Fibroblast of the aortic adventitia (primary cell): ENCODE data around the gene MVB12B. TPM values are rescaled to one million over a fixed set of nuclear protein-coding genes. Genes with fewer than 3 reads are reported as not detected.

Source experiments
- DNase-seq: peaks from one replicate; pipeline ENCODE4 v3.0.0-alpha.2; 2010; ENCODE audit warnings: low read depth
- H3K4me3 ChIP-seq: 2 replicates; pipeline ENCODE4 v1.5.1; 2011; ENCODE audit warnings: low read depth, mild to moderate bottlenecking, control low read depth, low read length, moderate library complexity
- total RNA-seq: library from RNA; depleted of rRNA; stranded (reverse); fragments of >200 nt; gene quantifications from 2 replicates; pipeline ENCODE4 v1.2.3, GENCODE V29; 2012; ENCODE audit warnings: low replicate concordance
- TF ChIP-seq, protein P1 (sequence below): IDR thresholded peaks from 2 replicates; pipeline ENCODE4 v1.5.1; 2011; ENCODE audit warnings: mild to moderate bottlenecking, low read length, control low read depth, inconsistent platforms; ENCODE audit not compliant: insufficient read depth

Gene MVB12B
- total RNA-seq, 1 donor: 3.5 TPM

DNA sequence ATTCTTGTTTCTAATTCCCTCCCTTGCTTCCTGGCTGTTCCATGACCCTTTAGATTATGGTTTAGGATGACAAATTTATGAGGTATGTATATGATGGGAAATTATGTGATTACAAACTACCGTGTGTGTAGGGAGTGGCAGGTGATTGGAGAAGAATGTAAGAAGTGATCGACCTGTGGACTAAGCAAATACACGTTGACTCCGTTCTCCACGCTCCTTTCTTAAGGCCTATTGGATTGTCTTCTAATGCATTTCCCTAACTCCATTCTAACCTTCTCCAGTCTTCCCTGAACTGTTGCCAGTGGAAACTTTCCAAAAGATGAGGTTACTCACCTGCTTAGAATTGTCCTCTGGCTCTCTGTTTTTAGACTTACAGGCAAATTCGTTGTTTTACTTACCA lies 36.6 kb downstream of the MVB12B start:
- TF ChIP-seq, protein P1, sequence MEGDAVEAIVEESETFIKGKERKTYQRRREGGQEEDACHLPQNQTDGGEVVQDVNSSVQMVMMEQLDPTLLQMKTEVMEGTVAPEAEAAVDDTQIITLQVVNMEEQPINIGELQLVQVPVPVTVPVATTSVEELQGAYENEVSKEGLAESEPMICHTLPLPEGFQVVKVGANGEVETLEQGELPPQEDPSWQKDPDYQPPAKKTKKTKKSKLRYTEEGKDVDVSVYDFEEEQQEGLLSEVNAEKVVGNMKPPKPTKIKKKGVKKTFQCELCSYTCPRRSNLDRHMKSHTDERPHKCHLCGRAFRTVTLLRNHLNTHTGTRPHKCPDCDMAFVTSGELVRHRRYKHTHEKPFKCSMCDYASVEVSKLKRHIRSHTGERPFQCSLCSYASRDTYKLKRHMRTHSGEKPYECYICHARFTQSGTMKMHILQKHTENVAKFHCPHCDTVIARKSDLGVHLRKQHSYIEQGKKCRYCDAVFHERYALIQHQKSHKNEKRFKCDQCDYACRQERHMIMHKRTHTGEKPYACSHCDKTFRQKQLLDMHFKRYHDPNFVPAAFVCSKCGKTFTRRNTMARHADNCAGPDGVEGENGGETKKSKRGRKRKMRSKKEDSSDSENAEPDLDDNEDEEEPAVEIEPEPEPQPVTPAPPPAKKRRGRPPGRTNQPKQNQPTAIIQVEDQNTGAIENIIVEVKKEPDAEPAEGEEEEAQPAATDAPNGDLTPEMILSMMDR: no peak
- no peak overlapping the region for H3K4me3 ChIP-seq
- no peak for DNase-seq

DNA sequence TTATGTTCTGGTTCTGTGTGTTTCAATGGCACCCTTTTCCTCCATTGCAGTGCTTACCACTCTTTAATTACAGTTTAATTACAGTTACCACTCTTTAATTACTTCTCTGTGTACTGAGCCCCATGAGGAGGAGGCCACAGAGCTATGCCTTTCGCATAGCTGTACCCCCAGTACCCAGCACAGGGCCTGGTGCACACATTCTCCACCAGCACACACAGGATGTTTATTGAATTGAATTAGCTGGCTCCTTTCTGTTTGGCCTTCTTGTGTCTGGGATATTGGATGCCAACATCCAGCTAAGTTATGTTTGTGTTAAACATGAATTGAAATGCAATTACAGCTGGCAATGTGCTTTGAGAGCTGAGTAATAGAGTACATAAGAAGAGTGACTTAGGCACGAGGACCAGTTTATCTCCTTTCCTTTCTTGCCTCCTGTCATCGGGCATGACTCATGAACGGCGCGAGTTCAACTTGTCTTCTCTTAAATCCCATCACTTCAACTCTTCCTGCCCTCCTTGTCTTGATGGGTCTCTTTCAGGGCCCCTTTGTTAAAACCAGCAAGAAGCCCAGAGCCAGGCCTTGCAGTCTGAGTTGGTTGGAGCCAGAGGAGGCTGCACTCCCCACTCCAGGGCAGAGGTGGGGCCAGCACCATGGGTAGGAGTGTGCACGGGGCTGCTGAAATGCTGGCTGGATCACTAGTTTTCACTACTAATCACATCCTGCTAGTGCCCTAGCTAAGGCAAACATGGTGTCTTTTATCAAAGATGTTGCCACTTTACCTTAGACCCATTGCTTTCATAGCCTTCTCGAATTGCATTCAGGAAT lies 37.4 kb downstream of the MVB12B start:
- DNase-seq: peak; percentile 14
- H3K4me3 ChIP-seq: no peak overlapping the region
- TF ChIP-seq, protein P1: no peak

DNA sequence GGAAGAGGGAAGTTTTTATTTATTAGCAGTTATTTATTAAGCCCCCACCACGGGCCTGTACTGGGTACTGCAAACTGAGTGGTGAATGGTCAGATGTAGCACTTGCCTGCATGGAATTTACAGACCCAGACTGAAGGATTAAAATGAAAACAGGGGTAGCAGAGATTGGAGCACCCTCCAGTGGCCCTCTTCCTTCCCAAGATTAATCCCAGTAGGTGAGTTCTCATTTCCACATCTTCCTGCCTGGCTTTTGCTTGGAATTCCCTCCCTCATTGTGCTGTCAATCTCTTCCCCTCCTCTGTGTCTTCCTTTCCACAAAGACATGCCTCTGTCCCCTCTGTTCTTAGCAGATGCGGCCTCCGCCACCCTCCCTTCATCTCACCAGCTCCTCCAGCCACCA lies 39.2 kb downstream of the MVB12B start:
- TF ChIP-seq, protein P1: no peak
- H3K4me3 ChIP-seq: no peak overlapping the region
- no peak for DNase-seq

DNA sequence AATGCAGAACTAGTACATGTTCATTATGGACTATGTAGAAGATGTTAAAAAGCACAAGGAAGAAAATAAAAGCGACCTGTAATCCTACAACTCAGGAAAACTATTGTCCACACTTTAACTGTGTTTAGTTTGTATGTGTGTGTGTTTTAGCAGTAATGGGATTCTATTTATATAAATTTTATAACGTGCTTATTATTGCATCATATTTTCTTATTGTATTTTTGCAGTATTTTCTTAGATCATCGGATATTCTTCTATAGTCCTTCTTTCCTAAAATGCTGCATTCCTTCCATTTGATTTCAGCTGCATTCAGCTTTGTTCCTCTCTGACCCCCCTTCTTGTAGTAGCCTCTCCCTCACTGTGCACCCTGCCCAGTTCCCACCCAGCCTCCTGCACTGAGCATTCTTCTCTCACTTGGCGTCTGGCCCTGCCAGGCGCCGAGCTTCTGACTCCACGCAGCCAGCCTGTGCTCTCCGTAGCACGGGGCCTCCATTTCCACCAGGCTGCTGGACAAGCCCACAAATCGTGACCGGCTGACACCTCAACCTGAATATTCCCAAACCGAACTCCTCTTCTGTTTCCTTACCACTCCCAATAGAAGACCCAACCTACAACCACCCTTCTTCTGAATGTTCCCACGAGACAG lies 39.9 kb downstream of the MVB12B start:
- TF ChIP-seq, protein P1: no peak
- no peak overlapping the region for H3K4me3 ChIP-seq
- peak; percentile 31 for DNase-seq

DNA sequence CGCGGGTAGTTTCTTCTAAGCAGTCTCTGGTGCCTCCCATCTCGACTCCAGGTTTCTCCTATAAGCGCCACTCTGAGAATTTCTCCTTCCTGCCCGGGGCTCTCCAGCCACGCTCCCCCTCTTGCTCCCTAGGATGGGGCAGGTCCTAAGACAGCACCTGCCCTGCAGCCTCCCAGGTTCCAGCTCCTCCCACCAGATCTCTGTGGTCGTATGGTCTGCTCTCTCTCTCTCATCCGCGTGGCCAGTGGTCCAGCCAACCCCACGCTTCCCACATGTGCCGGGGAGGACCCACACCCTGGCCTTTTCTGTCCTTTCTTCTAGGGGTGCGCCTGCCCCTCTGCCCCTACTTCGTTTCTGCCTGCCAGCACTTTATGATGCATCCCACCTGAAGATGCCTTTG lies 40.5 kb downstream of the MVB12B start:
- DNase-seq: no peak
- TF ChIP-seq, protein P1: no peak
- no peak overlapping the region for H3K4me3 ChIP-seq

DNA sequence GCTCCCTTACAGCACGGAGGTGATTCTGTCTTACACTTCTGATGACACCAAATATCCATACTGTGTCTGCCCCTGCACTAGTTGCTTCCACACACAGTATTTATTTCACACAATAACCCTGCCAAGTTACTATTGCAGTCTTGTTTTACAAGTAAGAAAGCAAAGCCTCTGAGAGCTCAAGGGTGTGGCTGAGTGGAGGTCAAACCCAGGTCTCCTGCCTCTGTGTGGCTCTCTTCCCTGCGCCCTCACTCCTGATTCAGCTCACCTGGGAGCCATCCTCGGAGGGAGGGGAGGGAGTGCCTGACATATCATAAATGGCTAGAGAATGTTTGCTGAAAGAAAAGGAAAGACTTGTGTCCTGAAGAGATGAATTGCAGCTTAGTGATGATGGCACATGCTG lies 41.0 kb downstream of the MVB12B start:
- no peak overlapping the region for H3K4me3 ChIP-seq
- DNase-seq: no peak
- TF ChIP-seq, protein P1: no peak
